Stimulated activated CD4-positive, alpha-beta T cell treated with anti-CD3 and anti-CD28 coated beads, TNF-alpha, amount 100 ng/mL, for 1 hour (primary cell): ENCODE data around the gene CIDEB.

ENCODE experiments used
- DNase-seq, 3 donors: peaks; one replicate each; pipeline ENCODE4 v3.0.0-alpha.2; 2020; ENCODE audit warnings: low read depth in 3 of 3, low spot score in 1 of 3

The CIDEB gene

GRCh38 chr14:24255438-24255837 is 52.3 kb downstream of the CIDEB start:
- no peak for DNase-seq
